ENCODE measurements around the gene NOLC1. TPM values are rescaled to one million over a fixed set of nuclear protein-coding genes. Genes with fewer than 3 reads are reported as not detected.

Gene NOLC1
- total and polyA plus RNA-seq, 2 of the 13 experiments (the other 11 are each of a cell fraction or from before 2014, with no cell fraction given), result 50.6 to 81.0 TPM

- TF ChIP-seq FUBP1 (CRISPR knock-in tag; IDR thresholded peaks at IDR 0.05; ENCODE audit: borderline replicate concordance), result no peak
- no peak for TF ChIP-seq ZNF143 (CRISPR knock-in tag; IDR thresholded peaks at IDR 0.05)
- TF ChIP-seq ZNF414 (CRISPR knock-in tag; IDR thresholded peaks at IDR 0.05), result 0 out of 2 replicates have a peak, but pooled peaks have one; percentile 14
- peak; percentile 18; the same call in 1 of the 2 replicates for TF ChIP-seq HDAC1 (CRISPR knock-in tag; IDR thresholded peaks at IDR 0.05)
- peak; percentile 72 for TF ChIP-seq GMEB1 (CRISPR knock-in tag; IDR thresholded peaks at IDR 0.05; ENCODE audit: borderline replicate concordance)
- TF ChIP-seq ZNF839 (CRISPR knock-in tag; IDR thresholded peaks at IDR 0.05; ENCODE audit: borderline replicate concordance), result no peak
- TF ChIP-seq CENPX (CRISPR knock-in tag; IDR thresholded peaks at IDR 0.05), result no peak
- peak; percentile 54 for TF ChIP-seq IKZF4 (CRISPR knock-in tag; IDR thresholded peaks at IDR 0.05; ENCODE audit: borderline replicate concordance, low read depth, not compliant biosample characterization)
- no peak for TF ChIP-seq ATF5 (CRISPR knock-in tag; IDR thresholded peaks at IDR 0.05; ENCODE audit: low read depth)
- no peak for TF ChIP-seq JUN (CRISPR knock-in tag; IDR thresholded peaks at IDR 0.05)
- no peak for TF ChIP-seq ZBTB8A (CRISPR knock-in tag; IDR thresholded peaks at IDR 0.05; ENCODE audit: borderline replicate concordance, low read depth)
- TF ChIP-seq ARID3A (IDR thresholded peaks at IDR 0.05; ENCODE audit: low read depth, low read length), result peak; percentile 32; the same call in 1 of the 2 replicates
- no peak for TF ChIP-seq ZC3H4 (CRISPR knock-in tag; IDR thresholded peaks at IDR 0.05; ENCODE audit: borderline replicate concordance)
- no peak; the same call in 1 of the 2 replicates for TF ChIP-seq MTERF4 (CRISPR knock-in tag; IDR thresholded peaks at IDR 0.05)
- TF ChIP-seq ZBTB20 (CRISPR knock-in tag; IDR thresholded peaks at IDR 0.05; ENCODE audit: borderline replicate concordance, low read depth), result no peak
- TF ChIP-seq ZNF598 (CRISPR knock-in tag; IDR thresholded peaks at IDR 0.05; ENCODE audit: borderline replicate concordance), result no peak
- no peak for TF ChIP-seq ZNF367 (CRISPR knock-in tag; IDR thresholded peaks at IDR 0.05; ENCODE audit: borderline replicate concordance)
- TF ChIP-seq ZNF644 (CRISPR knock-in tag; IDR thresholded peaks at IDR 0.05; ENCODE audit: low read depth), result no peak
- no peak for TF ChIP-seq YEATS2 (CRISPR knock-in tag; IDR thresholded peaks at IDR 0.05; ENCODE audit: borderline replicate concordance)
- TF ChIP-seq RFX1 (IDR thresholded peaks at IDR 0.05), result no peak
- no peak for TF ChIP-seq ZNF746 (CRISPR knock-in tag; IDR thresholded peaks at IDR 0.05)
These were observed 31.8 kb upstream of the NOLC1 start, which contains the start of gene LDB1 (continued) for GRCh38 chr10:102120142-102120990.

Data from HepG2 (cell line).